AG04449 (cell line): Measurements from ENCODE around the gene FAM168A.

Source experiments
- CTCF ChIA-PET: fragments of 350-600 bp; formaldehyde crosslinking; extraction: SDS; loops from one replicate; lab custom pipeline; 2021; ENCODE audit warnings: antibody characterized with exemption; lab: Yijun Ruan, JAX
- POLR2A ChIA-PET: fragments of 400-600, 350-600 bp; formaldehyde crosslinking; extraction: SDS; loops from one replicate; lab custom pipeline; 2020; ENCODE audit warnings: antibody characterized with exemption, inconsistent platforms; lab: Yijun Ruan, JAX
- DNase-seq: peaks from one replicate; pipeline ENCODE4 v3.0.0-alpha.2; 2010; ENCODE audit warnings: low read depth, low spot score
- H3K4me3 ChIP-seq: 2 replicates; pipeline ENCODE4 v1.5.1; 2011; ENCODE audit warnings: low read depth, mild to moderate bottlenecking, control low read depth, low read length
- CTCF ChIP-seq: IDR thresholded peaks from one replicate; pipeline ENCODE4 v1.5.1; 2011; ENCODE audit warnings: mild to moderate bottlenecking, moderate library complexity, low read length, control low read depth, inconsistent platforms; ENCODE audit not compliant: insufficient read depth; ENCODE audit errors: missing control alignments

Gene FAM168A

GRCh38 chr11:73426219-73426850 lies 171.6 kb downstream of the FAM168A start:
- no peak overlapping the region for H3K4me3 ChIP-seq
- ChIA-PET CTCF (interaction anchor here (1.4 to 2.4 kb wide), 6 partner anchors 9 to 234 kb away, joined by 3 to 16 read pairs (median 7); no protein-coding TSS in a partner anchor), POLR2A (interaction anchor here (1.1 kb wide), 2 partner anchors 12 to 17 kb away, joined by 3 read pairs; no protein-coding TSS in a partner anchor)
- TF ChIP-seq CTCF, result no peak
- DNase-seq, result peak; percentile 61

- POLR2A ChIA-PET, result no interaction called here
- TF ChIP-seq CTCF, result no peak
- DNase-seq, result no peak
- CTCF ChIA-PET, result interaction anchor here (1.0 to 3.9 kb wide), 8 partner anchors 9 to 236 kb away, joined by 3 to 21 read pairs (median 7); no protein-coding TSS in a partner anchor
- no peak overlapping the region for H3K4me3 ChIP-seq
Observed at GRCh38 chr11:73425108-73425507, 172.8 kb downstream of the FAM168A start.

- POLR2A ChIA-PET, result no interaction called here
Observed at GRCh38 chr11:73423506-73423905, 174.4 kb downstream of the FAM168A start.

GRCh38 chr11:73422886-73423285 lies 175.0 kb downstream of the FAM168A start:
- no peak for TF ChIP-seq CTCF
- CTCF ChIA-PET, result interaction anchor here (0.6 to 3.9 kb wide), 9 partner anchors 9 to 238 kb away, joined by 3 to 21 read pairs (median 5); no protein-coding TSS in a partner anchor
- no peak overlapping the region for H3K4me3 ChIP-seq
- POLR2A ChIA-PET, result no interaction called here
- no peak for DNase-seq

More at GRCh38 chr11:73423506-73423905, 174.4 kb downstream of the FAM168A start:
- CTCF ChIA-PET, result interaction anchor here (0.6 to 3.9 kb wide), 9 partner anchors 9 to 238 kb away, joined by 3 to 21 read pairs (median 5); no protein-coding TSS in a partner anchor
- no peak for TF ChIP-seq CTCF
- no peak for DNase-seq
- no peak overlapping the region for H3K4me3 ChIP-seq

- no peak for DNase-seq
- H3K4me3 ChIP-seq, result no peak overlapping the region
- ChIA-PET CTCF (interaction anchor here (1.4 kb wide), 1 partner anchor 206 kb away, joined by 3 read pairs; no protein-coding TSS in a partner anchor), POLR2A (no interaction called here)
- no peak for TF ChIP-seq CTCF
Observed at GRCh38 chr11:73420136-73420535, 177.8 kb downstream of the FAM168A start.

- no peak for TF ChIP-seq CTCF
- no peak overlapping the region for H3K4me3 ChIP-seq
- ChIA-PET CTCF (interaction anchor here (0.7 to 6.7 kb wide), 7 partner anchors 9 to 244 kb away, joined by 3 to 50 read pairs (median 5); no protein-coding TSS in a partner anchor), POLR2A (no interaction called here)
- DNase-seq, result no peak
Observed at GRCh38 chr11:73416786-73417185, 181.1 kb downstream of the FAM168A start.
